Fibroblast of pulmonary artery (primary cell): ENCODE results near the gene TTC39A.

ENCODE experiments used
- DNase-seq: peaks from one replicate; pipeline ENCODE4 v3.0.0-alpha.2; 2010; ENCODE audit warnings: low read depth
- H3K4me3 ChIP-seq: replicated peaks from 2 replicates; pipeline ENCODE4 v1.5.1; 2011; ENCODE audit warnings: low read depth, mild to moderate bottlenecking, control low read depth, low read length, moderate library complexity
- CTCF ChIP-seq: IDR thresholded peaks from 2 replicates; pipeline ENCODE4 v1.5.1; 2011; ENCODE audit warnings: mild to moderate bottlenecking, control low read depth, low read length, inconsistent platforms; ENCODE audit errors: missing control alignments

Gene TTC39A

GRCh38 chr1:51324251-51325010 is 5.9 kb downstream of the TTC39A start:
- no peak for DNase-seq
- TF ChIP-seq CTCF = no peak
- H3K4me3 ChIP-seq = no peak overlapping the region

- DNase-seq = no peak
- no peak for TF ChIP-seq CTCF
- no peak overlapping the region for H3K4me3 ChIP-seq
These were observed 6.6 kb downstream of the TTC39A start for GRCh38 chr1:51323778-51324177.

GRCh38 chr1:51322417-51323101 is 7.8 kb downstream of the TTC39A start:
- no peak overlapping the region for H3K4me3 ChIP-seq
- no peak for TF ChIP-seq CTCF
- no peak for DNase-seq

- TF ChIP-seq CTCF = no peak
- no peak for DNase-seq
- H3K4me3 ChIP-seq = no peak overlapping the region
These were observed 8.5 kb downstream of the TTC39A start for GRCh38 chr1:51321924-51322280.

GRCh38 chr1:51320967-51321923 is 9.1 kb downstream of the TTC39A start:
- no peak for DNase-seq
- TF ChIP-seq CTCF = no peak
- H3K4me3 ChIP-seq = no peak overlapping the region

GRCh38 chr1:51317798-51318197 is 12.6 kb downstream of the TTC39A start:
- H3K4me3 ChIP-seq = no peak overlapping the region
- no peak for DNase-seq
- TF ChIP-seq CTCF = no peak
